Measurements from ENCODE around the gene MRFAP1. TPM values are rescaled to one million over a fixed set of nuclear protein-coding genes. Genes with fewer than 3 reads are reported as not detected.

Gene MRFAP1
- total and polyA plus RNA-seq, 7 donors, result 216 to 539 (median 300) TPM

GRCh38 chr4:6609415-6610079, 30.9 kb upstream of the MRFAP1 start:
- no peaks in the 10 kb centered on the region for H3K27me3 ChIP-seq (ENCODE audit: insufficient read depth in 3 of 3, low read length in 2 of 3)
- DNase-seq, result no peak
- H3K36me3 ChIP-seq (ENCODE audit: insufficient read depth in 1 of 2, low read depth in 1 of 2), result peaks cover 0 to 23% of the 10 kb centered on the region in 2 donors
- 92 to 95% (median 94%) methylated on average over 26 of the region's 26 CpGs for WGBS, 3 donors
- no peaks in the 10 kb centered on the region for H3K9me3 ChIP-seq
- H3K4me3 ChIP-seq, result no peak overlapping the region
- H3K27ac ChIP-seq, result no peak overlapping the region
- no peaks in the 10 kb centered on the region for H3K4me1 ChIP-seq
- ATAC-seq, result no peak
- no peak for TF ChIP-seq CTCF (IDR thresholded peaks at IDR 0.05)
- intact Hi-C loops (cut with DNase I), result no loop called here

- WGBS, 3 donors, result 95 to 96% (median 95%) methylated on average over 24 of the region's 24 CpGs
- no peak overlapping the region for H3K4me3 ChIP-seq
- no peak for TF ChIP-seq CTCF (IDR thresholded peaks at IDR 0.05)
- H3K9me3 ChIP-seq, result no peaks in the 10 kb centered on the region
- no peaks in the 10 kb centered on the region for H3K4me1 ChIP-seq
- intact Hi-C loops (cut with DNase I), result no loop called here
- ATAC-seq, result no peak
- H3K27me3 ChIP-seq (ENCODE audit: insufficient read depth in 3 of 3, low read length in 2 of 3), result no peaks in the 10 kb centered on the region
- no peak overlapping the region for H3K27ac ChIP-seq
- H3K36me3 ChIP-seq (ENCODE audit: insufficient read depth in 1 of 2, low read depth in 1 of 2), result peaks cover 0 to 26% of the 10 kb centered on the region in 2 donors
- no peak for DNase-seq
These were observed 29.5 kb upstream of the MRFAP1 start for GRCh38 chr4:6610856-6611430.

- Histone ChIP-seq H3K36me3 (ENCODE audit: insufficient read depth in 1 of 2, low read depth in 1 of 2) (peaks cover 0 to 25% of the 10 kb centered on the region in 2 donors), H3K4me3 (no peak overlapping the region), H3K4me1 (no peaks in the 10 kb centered on the region), H3K27ac (no peak overlapping the region), H3K27me3 (ENCODE audit: insufficient read depth in 3 of 3, low read length in 2 of 3) (no peaks in the 10 kb centered on the region), H3K9me3 (no peaks in the 10 kb centered on the region)
- no peak for TF ChIP-seq CTCF (IDR thresholded peaks at IDR 0.05)
- DNase-seq, result no peak
- intact Hi-C loops (cut with DNase I), result no loop called here
- 93 to 97% (median 97%) methylated on average over 3 of the region's 3 CpGs for WGBS, 3 donors
- no peak for ATAC-seq
These were observed 27.4 kb upstream of the MRFAP1 start for GRCh38 chr4:6612961-6613675.

- no peak overlapping the region for H3K4me3 ChIP-seq
- H3K36me3 ChIP-seq (ENCODE audit: insufficient read depth in 1 of 2, low read depth in 1 of 2), result peaks cover 0 to 29% of the 10 kb centered on the region in 2 donors
- H3K27me3 ChIP-seq (ENCODE audit: insufficient read depth in 3 of 3, low read length in 2 of 3), result no peaks in the 10 kb centered on the region
- DNase-seq, result no peak
- H3K27ac ChIP-seq, result no peak overlapping the region
- no peak for ATAC-seq
- no peaks in the 10 kb centered on the region for H3K4me1 ChIP-seq
- intact Hi-C loops (cut with DNase I), result no loop called here
- no peaks in the 10 kb centered on the region for H3K9me3 ChIP-seq
- 81 to 90% (median 88%) methylated on average over 17 of the region's 17 CpGs for WGBS, 3 donors
- TF ChIP-seq CTCF (IDR thresholded peaks at IDR 0.05), result no peak
These were observed 26.5 kb upstream of the MRFAP1 start for GRCh38 chr4:6613676-6614651.

Data from psoas muscle (tissue), 8 donors.